HepG2 (cell line): ENCODE measurements around the gene ILRUN. TPM values are rescaled to one million over a fixed set of nuclear protein-coding genes. Genes with fewer than 3 reads are reported as not detected.

ENCODE experiments used
- CBX2 ChIP-seq, 2 experiments: fragments of 200-600 bp in 1 of 2; sonication (generic); formaldehyde crosslinking in 1 of 2; IDR thresholded peaks; 2 replicates each; pipeline versions ENCODE4 v1.7.0 to v1.8.1; 2018 to 2022; ENCODE audit warnings: low read depth in 2 of 2, low read length in 1 of 2, mild to moderate bottlenecking in 1 of 2, missing genetic modification reagents in 1 of 2
- CTCF ChIP-seq: sonication (generic); formaldehyde crosslinking; IDR thresholded peaks from 2 replicates; pipeline ENCODE4 v1.5.0; 2020; ENCODE audit warnings: mild to moderate bottlenecking, missing genetic modification reagents, moderate library complexity
- FOXK2 ChIP-seq: fragments of 450-650 bp; IDR thresholded peaks from 2 replicates; pipeline ENCODE4 v1.6.1; 2016
- HMG20B ChIP-seq: conservative IDR thresholded peaks from 2 replicates; pipeline ENCODE4 v1.6.1; 2016; ENCODE audit warnings: missing genetic modification reagents, missing compliant biosample characterization
- IKZF5 ChIP-seq: IDR thresholded peaks from 2 replicates; pipeline ENCODE4 v1.6.1; 2018; ENCODE audit warnings: missing genetic modification reagents, mild to moderate bottlenecking, missing compliant biosample characterization
- NPAS2 ChIP-seq: sonication (generic); formaldehyde crosslinking; IDR thresholded peaks from 2 replicates; pipeline ENCODE4 v1.8.0; 2022; ENCODE audit warnings: mild to moderate bottlenecking, missing genetic modification reagents, borderline replicate concordance
- PHB2 ChIP-seq: fragments of 450-650 bp; IDR thresholded peaks from 2 replicates; pipeline ENCODE4 v1.6.1; 2018; ENCODE audit not compliant: partially characterized antibody
- PLSCR1 ChIP-seq: sonication (generic); formaldehyde crosslinking; IDR thresholded peaks from 2 replicates; pipeline ENCODE4 v1.5.0; 2020; ENCODE audit warnings: missing genetic modification reagents, mild to moderate bottlenecking, borderline replicate concordance
- RARA ChIP-seq: IDR thresholded peaks from 2 replicates; pipeline ENCODE4 v1.6.1; 2016; ENCODE audit warnings: missing genetic modification reagents, missing compliant biosample characterization
- SMARCE1 ChIP-seq: fragments of 450-650 bp; IDR thresholded peaks from 2 replicates; pipeline ENCODE4 v1.6.1; 2017; ENCODE audit warnings: borderline replicate concordance
- TBX2 ChIP-seq: sonication (generic); formaldehyde crosslinking; IDR thresholded peaks from 2 replicates; pipeline ENCODE4 v1.5.0; 2020; ENCODE audit warnings: missing genetic modification reagents, mild to moderate bottlenecking, borderline replicate concordance
- ZNF205 ChIP-seq: IDR thresholded peaks from 2 replicates; pipeline ENCODE4 v1.6.1; 2018; ENCODE audit warnings: missing biosample characterization, missing genetic modification reagents
- ZNF260 ChIP-seq: sonication (generic); formaldehyde crosslinking; IDR thresholded peaks from 2 replicates; pipeline ENCODE4 v1.4.0; 2020; ENCODE audit warnings: missing genetic modification reagents, low read depth, mild to moderate bottlenecking, borderline replicate concordance
- ZNF276 ChIP-seq: sonication (generic); formaldehyde crosslinking; IDR thresholded peaks from 2 replicates; pipeline ENCODE4 v1.4.0; 2020; ENCODE audit warnings: mild to moderate bottlenecking, low read depth, missing genetic modification reagents
- ZNF280D ChIP-seq: sonication (generic); formaldehyde crosslinking; IDR thresholded peaks from 2 replicates; pipeline ENCODE4 v1.5.1; 2020; ENCODE audit warnings: mild to moderate bottlenecking, missing genetic modification reagents
- ZNF362 ChIP-seq: sonication (generic); formaldehyde crosslinking; IDR thresholded peaks from 2 replicates; pipeline ENCODE4 v1.4.0; 2020; ENCODE audit warnings: missing genetic modification reagents, mild to moderate bottlenecking, borderline replicate concordance
- ZNF616 ChIP-seq: sonication (generic); formaldehyde crosslinking; IDR thresholded peaks from 2 replicates; pipeline ENCODE4 v1.5.0; 2020; ENCODE audit warnings: low read depth, mild to moderate bottlenecking, missing genetic modification reagents
- polyA plus RNA-seq, 8 experiments: library from polyadenylated mRNA; depleted of rRNA in 3 of 8; stranded (reverse) in 7 of 8; unstranded in 1 of 8; fragments of >200 nt; fragmentation: Illumina TruSeq in 4 of 8; extraction: Trizol in 4 of 8; gene quantifications; 2 replicates each; pipeline versions ENCODE4 v1.2.1 to v1.2.3, GENCODE V29; 2011 to 2016; ENCODE audit warnings: low read depth in 4 of 8, missing spikeins in 1 of 8, mixed read lengths in 1 of 8; ENCODE audit not compliant: insufficient read depth in 1 of 8
- total RNA-seq, 5 experiments: library from RNA; depleted of rRNA; stranded (reverse); fragments of >200 nt; fragmentation: Illumina TruSeq; extraction: Trizol; gene quantifications; 2 replicates each; pipeline ENCODE4 v1.2.3, GENCODE V29; 2016; ENCODE audit warnings: low read depth in 1 of 5

Gene ILRUN
- total and polyA plus RNA-seq, 2 of the 13 experiments (the other 11 are each of a cell fraction or from before 2014, with no cell fraction given), result 45.5 to 66.6 TPM

- TF ChIP-seq NPAS2 (no peak), CBX2 (IDR thresholded peaks at IDR 0.05; ENCODE audit: low read depth, low read length) (no peak), CBX2 (CRISPR knock-in tag; IDR thresholded peaks at IDR 0.05; ENCODE audit: low read depth) (no peak), HMG20B (CRISPR knock-in tag) (no peak), TBX2 (no peak), ZNF205 (no peak), ZNF260 (CRISPR knock-in tag) (no peak), SMARCE1 (no peak), ZNF362 (CRISPR knock-in tag) (peak; percentile 92), RARA (CRISPR knock-in tag) (no peak), ZNF616 (CRISPR knock-in tag) (no peak), IKZF5 (CRISPR knock-in tag) (peak; percentile 93), ZNF280D (CRISPR knock-in tag) (0 out of 2 replicates have a peak, but pooled peaks have one; percentile 39), CTCF (no peak), ZNF276 (CRISPR knock-in tag) (no peak), PLSCR1 (CRISPR knock-in tag) (no peak), PHB2 (no peak), FOXK2 (peak; percentile 51; the same call in 1 of the 2 replicates)
Measured at GRCh38 chr6:34731393-34732060, 35.0 kb upstream of the ILRUN start (continued).
